Neural progenitor cell (in vitro differentiated cells): ENCODE measurements around the gene C20orf202. TPM values are rescaled to one million over a fixed set of nuclear protein-coding genes. Genes with fewer than 3 reads are reported as not detected.

Experiments
- DNase-seq: peaks from one replicate; pipeline ENCODE4 v3.0.0-alpha.2; 2016; ENCODE audit warnings: low spot score
- H2AFZ ChIP-seq: fragments of 200-600 bp; sonication (generic); replicated peaks from 2 replicates; pipeline ENCODE4 v1.6.1; 2016; ENCODE audit warnings: antibody characterized with exemption
- H3F3A ChIP-seq: fragments of 200-600 bp; sonication (generic); 2 replicates; pipeline ENCODE4 v1.6.1; 2016; ENCODE audit warnings: antibody characterized with exemption, low read depth
- H3K27ac ChIP-seq: fragments of 200-600 bp; sonication (generic); 2 replicates; pipeline ENCODE4 v1.5.1; 2016; ENCODE audit warnings: mild to moderate bottlenecking
- H3K27me3 ChIP-seq: fragments of 200-600 bp; sonication (generic); 2 replicates; pipeline ENCODE4 v1.6.1; 2016; ENCODE audit warnings: mild to moderate bottlenecking, moderate library complexity
- H3K36me3 ChIP-seq: fragments of 200-600 bp; sonication (generic); 2 replicates; pipeline ENCODE4 v1.5.1; 2016
- H3K4me1 ChIP-seq: fragments of 200-600 bp; sonication (generic); 2 replicates; pipeline ENCODE4 v1.6.1; 2016; ENCODE audit warnings: mixed run types
- H3K4me2 ChIP-seq: fragments of 200-600 bp; sonication (generic); 2 replicates; pipeline ENCODE4 v1.6.1; 2016
- H3K4me3 ChIP-seq: fragments of 200-600 bp; sonication (generic); 2 replicates; pipeline ENCODE4 v1.5.1; 2016
- H3K79me2 ChIP-seq: fragments of 200-600 bp; sonication (generic); 2 replicates; pipeline ENCODE4 v1.6.1; 2016; ENCODE audit warnings: low read depth
- H3K9ac ChIP-seq: fragments of 200-600 bp; sonication (generic); 2 replicates; pipeline ENCODE4 v1.6.1; 2016
- H3K9me3 ChIP-seq: fragments of 200-600 bp; sonication (generic); 2 replicates; pipeline ENCODE4 v1.5.1; 2016; ENCODE audit warnings: low read depth
- H4K20me1 ChIP-seq: fragments of 200-600 bp; sonication (generic); 2 replicates; pipeline ENCODE4 v1.6.1; 2016; ENCODE audit warnings: low read depth
- H3K27ac Mint-ChIP-seq: 3 replicates; pipeline ENCODE4 v1.8.0; 2021; ENCODE audit warnings: mixed read lengths
- H3K27me3 Mint-ChIP-seq: 2 replicates; pipeline ENCODE4 v1.8.0; 2022; ENCODE audit warnings: low read depth, mild to moderate bottlenecking, inconsistent platforms, moderate library complexity, mixed read lengths; ENCODE audit not compliant: insufficient read depth
- H3K36me3 Mint-ChIP-seq: 3 replicates; pipeline ENCODE4 v1.8.0; 2021; ENCODE audit warnings: mixed read lengths
- H3K4me1 Mint-ChIP-seq: 3 replicates; pipeline ENCODE4 v1.8.0; 2021; ENCODE audit warnings: mixed read lengths
- H3K4me3 Mint-ChIP-seq: 3 replicates; pipeline ENCODE4 v1.8.0; 2021; ENCODE audit warnings: mild to moderate bottlenecking, moderate library complexity, mixed read lengths
- H3K9me3 Mint-ChIP-seq: 3 replicates; pipeline ENCODE4 v1.8.0; 2020; ENCODE audit warnings: mixed read lengths
- EZH2 ChIP-seq: fragments of 200-600 bp; sonication (generic); IDR thresholded peaks from 2 replicates; pipeline ENCODE4 v1.6.1; 2017; ENCODE audit warnings: antibody characterized with exemption, mild to moderate bottlenecking, moderate library complexity
- EZH2phosphoT487 ChIP-seq: fragments of 200-600 bp; sonication (generic); IDR thresholded peaks from 2 replicates; pipeline ENCODE4 v1.6.1; 2017; ENCODE audit warnings: antibody characterized with exemption
- total RNA-seq: library from RNA; depleted of rRNA; stranded (reverse); fragments of >200 nt; gene quantifications from 2 replicates; pipeline ENCODE4 v1.2.3, GENCODE V29; 2015; ENCODE audit warnings: low replicate concordance
- TF ChIP-seq, protein P1 (sequence below): fragments of 200-600 bp; sonication (generic); IDR thresholded peaks from 2 replicates; pipeline ENCODE4 v1.5.1; 2017; ENCODE audit warnings: antibody characterized with exemption, mild to moderate bottlenecking

Gene C20orf202
- total RNA-seq, 1 donor from 2014 or later = not detected

DNA sequence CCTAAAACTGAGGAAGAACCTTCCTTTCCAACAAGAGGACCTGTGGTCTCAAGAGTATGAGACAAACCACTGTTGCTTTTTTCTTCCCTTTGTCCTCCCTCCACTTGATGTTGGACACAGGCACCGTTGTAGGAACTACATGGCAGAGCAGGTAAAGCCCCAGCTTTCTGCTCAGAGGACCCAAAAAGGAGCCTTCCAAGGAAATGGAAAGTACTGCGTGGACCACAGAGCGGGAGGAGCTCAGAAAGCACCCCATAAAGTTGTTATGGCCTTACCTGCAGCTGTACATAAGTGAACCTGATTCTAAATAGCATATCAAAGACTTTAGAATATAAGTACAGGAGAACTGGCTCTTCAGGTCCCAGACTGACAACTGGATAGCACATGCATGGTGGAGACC lies 47.9 kb upstream of the C20orf202 start:
- no peaks in the 10 kb centered on the region for H3K27me3 Mint-ChIP-seq
- Histone ChIP-seq H3K4me1 (no peaks in the 10 kb centered on the region), H3K27ac (no peak overlapping the region), H3K9ac (no peak overlapping the region), H3K36me3 (no peaks in the 10 kb centered on the region), H4K20me1 (peaks cover 8% of the 10 kb centered on the region), H3K9me3 (no peaks in the 10 kb centered on the region), H3K27me3 (no peaks in the 10 kb centered on the region), H3K4me3 (no peak overlapping the region), H3F3A (no peaks in the 10 kb centered on the region), H3K4me2 (no peak overlapping the region), H3K79me2 (no peaks in the 10 kb centered on the region), H2AFZ (no peak overlapping the region)
- H3K9me3 Mint-ChIP-seq = no peaks in the 10 kb centered on the region
- no peak overlapping the region for H3K27ac Mint-ChIP-seq
- H3K4me1 Mint-ChIP-seq = no peaks in the 10 kb centered on the region
- H3K4me3 Mint-ChIP-seq = no peak overlapping the region
- TF ChIP-seq, protein P1, sequence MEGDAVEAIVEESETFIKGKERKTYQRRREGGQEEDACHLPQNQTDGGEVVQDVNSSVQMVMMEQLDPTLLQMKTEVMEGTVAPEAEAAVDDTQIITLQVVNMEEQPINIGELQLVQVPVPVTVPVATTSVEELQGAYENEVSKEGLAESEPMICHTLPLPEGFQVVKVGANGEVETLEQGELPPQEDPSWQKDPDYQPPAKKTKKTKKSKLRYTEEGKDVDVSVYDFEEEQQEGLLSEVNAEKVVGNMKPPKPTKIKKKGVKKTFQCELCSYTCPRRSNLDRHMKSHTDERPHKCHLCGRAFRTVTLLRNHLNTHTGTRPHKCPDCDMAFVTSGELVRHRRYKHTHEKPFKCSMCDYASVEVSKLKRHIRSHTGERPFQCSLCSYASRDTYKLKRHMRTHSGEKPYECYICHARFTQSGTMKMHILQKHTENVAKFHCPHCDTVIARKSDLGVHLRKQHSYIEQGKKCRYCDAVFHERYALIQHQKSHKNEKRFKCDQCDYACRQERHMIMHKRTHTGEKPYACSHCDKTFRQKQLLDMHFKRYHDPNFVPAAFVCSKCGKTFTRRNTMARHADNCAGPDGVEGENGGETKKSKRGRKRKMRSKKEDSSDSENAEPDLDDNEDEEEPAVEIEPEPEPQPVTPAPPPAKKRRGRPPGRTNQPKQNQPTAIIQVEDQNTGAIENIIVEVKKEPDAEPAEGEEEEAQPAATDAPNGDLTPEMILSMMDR = no peak
- TF ChIP-seq EZH2 = no peak
- no peak for TF ChIP-seq EZH2phosphoT487
- peaks cover 28% of the 10 kb centered on the region for H3K36me3 Mint-ChIP-seq
- DNase-seq = no peak

DNA sequence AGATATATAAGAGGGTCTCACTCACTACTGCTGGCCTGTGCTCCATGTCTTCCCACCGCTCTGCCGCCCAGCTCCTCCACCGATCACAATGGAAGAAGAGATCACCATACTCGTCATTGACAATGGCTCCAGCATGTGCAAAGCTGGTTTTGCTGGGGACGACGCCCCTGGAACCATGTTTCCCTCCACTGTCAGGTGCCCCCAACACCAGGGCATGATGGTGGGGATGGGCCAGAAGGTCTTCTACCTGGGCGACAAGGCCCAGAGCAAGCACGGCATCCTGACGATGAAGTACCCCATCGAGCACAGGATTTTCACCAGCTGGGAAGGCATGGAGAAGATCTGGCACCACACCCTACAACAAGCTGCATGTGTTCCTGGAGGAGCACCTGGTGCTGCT lies 42.8 kb upstream of the C20orf202 start:
- no peak overlapping the region for H3K9ac ChIP-seq
- DNase-seq = no peak
- H3K27me3 ChIP-seq = no peaks in the 10 kb centered on the region
- no peaks in the 10 kb centered on the region for H3K4me1 Mint-ChIP-seq
- H3K4me2 ChIP-seq = no peak overlapping the region
- no peak for TF ChIP-seq EZH2
- TF ChIP-seq, protein P1 = no peak
- TF ChIP-seq EZH2phosphoT487 = no peak
- no peak overlapping the region for H3K4me3 Mint-ChIP-seq
- no peaks in the 10 kb centered on the region for H3K36me3 ChIP-seq
- no peaks in the 10 kb centered on the region for H3K9me3 Mint-ChIP-seq
- H3K27me3 Mint-ChIP-seq = no peaks in the 10 kb centered on the region
- H3K27ac ChIP-seq = no peak overlapping the region
- no peaks in the 10 kb centered on the region for H3K79me2 ChIP-seq
- H3K4me1 ChIP-seq = no peaks in the 10 kb centered on the region
- H3K27ac Mint-ChIP-seq = no peak overlapping the region
- peaks cover 21% of the 10 kb centered on the region for H3K36me3 Mint-ChIP-seq
- H3K9me3 ChIP-seq = no peaks in the 10 kb centered on the region
- H4K20me1 ChIP-seq = peaks cover 11% of the 10 kb centered on the region
- no peak overlapping the region for H2AFZ ChIP-seq
- H3K4me3 ChIP-seq = no peak overlapping the region
- no peaks in the 10 kb centered on the region for H3F3A ChIP-seq

DNA sequence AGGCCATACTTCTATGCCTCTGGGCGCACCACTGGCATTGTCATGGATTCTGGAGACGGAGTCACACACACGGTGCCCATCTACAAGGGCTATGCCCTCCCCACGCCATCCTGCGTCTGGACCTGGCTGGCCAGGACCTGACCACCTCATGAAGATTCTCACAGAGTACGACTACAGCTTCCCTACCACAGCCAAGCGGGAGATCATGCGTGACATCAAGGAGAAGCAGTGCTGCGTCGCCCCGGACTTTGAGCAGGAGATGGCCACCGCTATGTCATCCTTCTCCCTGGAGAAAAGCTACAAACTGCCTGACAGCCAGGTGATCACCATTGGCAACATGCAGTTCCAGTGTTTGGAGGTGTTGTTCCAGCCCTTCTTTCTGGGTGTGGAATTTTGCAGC lies 42.3 kb upstream of the C20orf202 start:
- no peak overlapping the region for H3K4me3 Mint-ChIP-seq
- Histone ChIP-seq H3K4me3 (no peak overlapping the region), H3K9ac (no peak overlapping the region), H3K27me3 (no peaks in the 10 kb centered on the region), H3F3A (no peaks in the 10 kb centered on the region), H3K4me1 (no peaks in the 10 kb centered on the region), H2AFZ (no peak overlapping the region), H3K9me3 (no peaks in the 10 kb centered on the region), H4K20me1 (peaks cover 11% of the 10 kb centered on the region), H3K27ac (no peak overlapping the region), H3K79me2 (no peaks in the 10 kb centered on the region), H3K4me2 (no peak overlapping the region), H3K36me3 (no peaks in the 10 kb centered on the region)
- TF ChIP-seq, protein P1 = no peak
- TF ChIP-seq EZH2 (no peak), EZH2phosphoT487 (no peak)
- H3K36me3 Mint-ChIP-seq = peaks cover 19% of the 10 kb centered on the region
- DNase-seq = no peak
- no peaks in the 10 kb centered on the region for H3K27me3 Mint-ChIP-seq
- no peaks in the 10 kb centered on the region for H3K4me1 Mint-ChIP-seq
- no peaks in the 10 kb centered on the region for H3K9me3 Mint-ChIP-seq
- H3K27ac Mint-ChIP-seq = no peak overlapping the region

DNA sequence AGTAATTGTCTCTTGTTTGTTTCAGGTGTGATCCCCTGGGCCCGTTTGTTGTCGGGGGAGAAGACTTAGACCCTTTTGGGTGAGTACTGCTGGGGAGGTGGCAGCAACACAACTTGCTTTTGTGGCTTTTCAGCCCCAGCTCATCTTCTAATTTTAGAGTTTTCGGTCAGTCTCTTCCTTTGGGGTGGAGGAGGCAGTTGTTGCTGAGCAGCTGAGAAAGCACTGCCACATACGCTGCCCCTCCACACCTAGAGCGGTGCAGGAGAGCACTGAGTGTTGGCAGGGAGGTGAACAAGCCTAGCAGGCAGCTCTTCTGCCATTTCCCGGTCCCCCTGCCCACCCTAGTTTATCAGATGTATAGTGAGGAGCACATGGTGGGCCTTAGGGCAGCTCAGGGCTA lies 40.1 kb upstream of the C20orf202 start:
- H3K9me3 ChIP-seq = no peaks in the 10 kb centered on the region
- H3K4me3 Mint-ChIP-seq = no peak overlapping the region
- H3F3A ChIP-seq = no peaks in the 10 kb centered on the region
- DNase-seq = no peak
- H3K4me1 Mint-ChIP-seq = no peaks in the 10 kb centered on the region
- no peaks in the 10 kb centered on the region for H3K27me3 Mint-ChIP-seq
- no peak overlapping the region for H2AFZ ChIP-seq
- H3K4me2 ChIP-seq = no peak overlapping the region
- no peak overlapping the region for H3K27ac ChIP-seq
- H3K27me3 ChIP-seq = no peaks in the 10 kb centered on the region
- no peak overlapping the region for H3K27ac Mint-ChIP-seq
- H3K4me3 ChIP-seq = no peak overlapping the region
- no peaks in the 10 kb centered on the region for H3K4me1 ChIP-seq
- no peaks in the 10 kb centered on the region for H3K9me3 Mint-ChIP-seq
- TF ChIP-seq EZH2phosphoT487 (no peak), EZH2 (no peak)
- TF ChIP-seq, protein P1 = no peak
- H4K20me1 ChIP-seq = peaks cover 11% of the 10 kb centered on the region
- no peaks in the 10 kb centered on the region for H3K79me2 ChIP-seq
- peaks cover 28% of the 10 kb centered on the region for H3K36me3 Mint-ChIP-seq
- H3K9ac ChIP-seq = no peak overlapping the region
- no peaks in the 10 kb centered on the region for H3K36me3 ChIP-seq
